ENCODE data around the gene TMEM61. TPM values are rescaled to one million over a fixed set of nuclear protein-coding genes. Genes with fewer than 3 reads are reported as not detected.

Gene TMEM61
- total RNA-seq, 1 experiment from 2014 or later = 0.74 TPM

DNA sequence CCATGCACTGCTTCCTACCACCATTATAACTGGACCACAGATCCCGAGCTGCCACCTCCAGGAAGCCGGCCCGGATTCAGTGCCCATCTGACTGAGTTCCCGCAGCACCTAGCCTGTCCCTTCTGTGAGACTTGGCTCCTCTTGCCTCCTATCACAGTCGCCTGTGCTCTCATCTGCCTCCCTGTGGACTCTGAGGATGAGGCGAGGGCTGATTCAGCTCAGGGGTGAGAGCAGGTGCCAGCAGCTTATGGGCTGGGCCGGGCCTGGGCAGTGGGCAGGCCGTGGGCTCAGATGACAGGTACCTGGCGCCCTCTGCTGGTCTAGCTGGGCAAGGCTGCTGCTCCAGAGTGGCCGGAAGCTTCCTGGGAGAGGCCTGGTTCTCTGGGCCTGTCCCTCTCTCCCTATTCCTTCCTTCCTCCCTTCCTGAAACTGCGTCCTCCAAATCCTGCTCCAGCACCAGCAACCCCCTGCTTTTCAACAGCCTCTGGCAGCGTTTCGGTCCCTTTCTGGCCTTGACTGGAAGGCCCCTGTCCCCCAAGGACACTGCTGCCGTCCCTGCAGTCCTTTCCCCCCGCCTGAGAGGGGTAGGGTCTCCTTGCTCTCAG lies 41.6 kb downstream of the TMEM61 start:
- Mint-ChIP-seq H3K9me3 (peaks cover 23% of the 10 kb centered on the region), H3K27ac (peak overlapping the region; percentile 82), H3K4me3 (no peak overlapping the region), H3K36me3 (peaks cover 22% of the 10 kb centered on the region), H3K27me3 (ENCODE audit: low read depth) (peaks cover 10% of the 10 kb centered on the region; the same call in 1 of the 2 replicates), H3K4me1 (peaks cover 44% of the 10 kb centered on the region)
- CTCF ChIA-PET = interaction anchor here (0.5 to 10.9 kb wide), 58 partner anchors 10 to 1580 kb away, joined by 3 to 632 read pairs (median 5); partner anchors contain the start of genes BSND, DHCR24, PCSK9 and TMEM61
- DNase-seq (ENCODE audit: low spot score) = peak; percentile 96
- ATAC-seq = peak; percentile 100
- POLR2A ChIA-PET = interaction anchor here (1.5 kb wide), 1 partner anchor 77 kb away, joined by 8 read pairs; no protein-coding TSS in a partner anchor
- TF ChIP-seq, protein P1, sequence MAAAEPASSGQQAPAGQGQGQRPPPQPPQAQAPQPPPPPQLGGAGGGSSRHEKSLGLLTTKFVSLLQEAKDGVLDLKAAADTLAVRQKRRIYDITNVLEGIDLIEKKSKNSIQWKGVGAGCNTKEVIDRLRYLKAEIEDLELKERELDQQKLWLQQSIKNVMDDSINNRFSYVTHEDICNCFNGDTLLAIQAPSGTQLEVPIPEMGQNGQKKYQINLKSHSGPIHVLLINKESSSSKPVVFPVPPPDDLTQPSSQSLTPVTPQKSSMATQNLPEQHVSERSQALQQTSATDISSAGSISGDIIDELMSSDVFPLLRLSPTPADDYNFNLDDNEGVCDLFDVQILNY (CRISPR knock-in tag; IDR thresholded peaks at IDR 0.05) = no peak
- TF ChIP-seq, protein P2, sequence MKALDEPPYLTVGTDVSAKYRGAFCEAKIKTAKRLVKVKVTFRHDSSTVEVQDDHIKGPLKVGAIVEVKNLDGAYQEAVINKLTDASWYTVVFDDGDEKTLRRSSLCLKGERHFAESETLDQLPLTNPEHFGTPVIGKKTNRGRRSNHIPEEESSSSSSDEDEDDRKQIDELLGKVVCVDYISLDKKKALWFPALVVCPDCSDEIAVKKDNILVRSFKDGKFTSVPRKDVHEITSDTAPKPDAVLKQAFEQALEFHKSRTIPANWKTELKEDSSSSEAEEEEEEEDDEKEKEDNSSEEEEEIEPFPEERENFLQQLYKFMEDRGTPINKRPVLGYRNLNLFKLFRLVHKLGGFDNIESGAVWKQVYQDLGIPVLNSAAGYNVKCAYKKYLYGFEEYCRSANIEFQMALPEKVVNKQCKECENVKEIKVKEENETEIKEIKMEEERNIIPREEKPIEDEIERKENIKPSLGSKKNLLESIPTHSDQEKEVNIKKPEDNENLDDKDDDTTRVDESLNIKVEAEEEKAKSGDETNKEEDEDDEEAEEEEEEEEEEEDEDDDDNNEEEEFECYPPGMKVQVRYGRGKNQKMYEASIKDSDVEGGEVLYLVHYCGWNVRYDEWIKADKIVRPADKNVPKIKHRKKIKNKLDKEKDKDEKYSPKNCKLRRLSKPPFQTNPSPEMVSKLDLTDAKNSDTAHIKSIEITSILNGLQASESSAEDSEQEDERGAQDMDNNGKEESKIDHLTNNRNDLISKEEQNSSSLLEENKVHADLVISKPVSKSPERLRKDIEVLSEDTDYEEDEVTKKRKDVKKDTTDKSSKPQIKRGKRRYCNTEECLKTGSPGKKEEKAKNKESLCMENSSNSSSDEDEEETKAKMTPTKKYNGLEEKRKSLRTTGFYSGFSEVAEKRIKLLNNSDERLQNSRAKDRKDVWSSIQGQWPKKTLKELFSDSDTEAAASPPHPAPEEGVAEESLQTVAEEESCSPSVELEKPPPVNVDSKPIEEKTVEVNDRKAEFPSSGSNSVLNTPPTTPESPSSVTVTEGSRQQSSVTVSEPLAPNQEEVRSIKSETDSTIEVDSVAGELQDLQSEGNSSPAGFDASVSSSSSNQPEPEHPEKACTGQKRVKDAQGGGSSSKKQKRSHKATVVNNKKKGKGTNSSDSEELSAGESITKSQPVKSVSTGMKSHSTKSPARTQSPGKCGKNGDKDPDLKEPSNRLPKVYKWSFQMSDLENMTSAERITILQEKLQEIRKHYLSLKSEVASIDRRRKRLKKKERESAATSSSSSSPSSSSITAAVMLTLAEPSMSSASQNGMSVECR (CRISPR knock-in tag; IDR thresholded peaks at IDR 0.05; ENCODE audit: borderline replicate concordance) = no peak
- TF ChIP-seq, protein P3, sequence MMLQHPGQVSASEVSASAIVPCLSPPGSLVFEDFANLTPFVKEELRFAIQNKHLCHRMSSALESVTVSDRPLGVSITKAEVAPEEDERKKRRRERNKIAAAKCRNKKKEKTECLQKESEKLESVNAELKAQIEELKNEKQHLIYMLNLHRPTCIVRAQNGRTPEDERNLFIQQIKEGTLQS (CRISPR knock-in tag; conservative IDR thresholded peaks at IDR 0.05) = no peak
- TF ChIP-seq ZNF121 (CRISPR knock-in tag; IDR thresholded peaks at IDR 0.05) (peak; percentile 83), MYBL2 (CRISPR knock-in tag; IDR thresholded peaks at IDR 0.05) (no peak), GRHL2 (CRISPR knock-in tag; IDR thresholded peaks at IDR 0.05; ENCODE audit: insufficient replicate concordance, severe bottlenecking) (no peak), CREM (CRISPR knock-in tag; IDR thresholded peaks at IDR 0.05) (no peak), GABPB1 (CRISPR knock-in tag; IDR thresholded peaks at IDR 0.05) (peak; percentile 57), SOX15 (CRISPR knock-in tag; IDR thresholded peaks at IDR 0.05) (no peak), ZNF232 (CRISPR knock-in tag; IDR thresholded peaks at IDR 0.05) (0 out of 2 replicates have a peak, but pooled peaks have one; percentile 55), PRRX2 (CRISPR knock-in tag; IDR thresholded peaks at IDR 0.05) (0 out of 2 replicates have a peak, but pooled peaks have one; percentile 12), CBFB (CRISPR knock-in tag; IDR thresholded peaks at IDR 0.05; ENCODE audit: low read depth) (no peak), ZNF317 (CRISPR knock-in tag; IDR thresholded peaks at IDR 0.05; ENCODE audit: borderline replicate concordance, low read depth) (no peak), KAT7 (CRISPR knock-in tag; IDR thresholded peaks at IDR 0.05; ENCODE audit: borderline replicate concordance) (0 out of 2 replicates have a peak, but pooled peaks have one; percentile 66)
- TF ChIP-seq, protein P4, sequence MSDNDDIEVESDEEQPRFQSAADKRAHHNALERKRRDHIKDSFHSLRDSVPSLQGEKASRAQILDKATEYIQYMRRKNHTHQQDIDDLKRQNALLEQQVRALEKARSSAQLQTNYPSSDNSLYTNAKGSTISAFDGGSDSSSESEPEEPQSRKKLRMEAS (CRISPR knock-in tag; IDR thresholded peaks at IDR 0.05) = peak; percentile 78
- TF ChIP-seq, protein P5, sequence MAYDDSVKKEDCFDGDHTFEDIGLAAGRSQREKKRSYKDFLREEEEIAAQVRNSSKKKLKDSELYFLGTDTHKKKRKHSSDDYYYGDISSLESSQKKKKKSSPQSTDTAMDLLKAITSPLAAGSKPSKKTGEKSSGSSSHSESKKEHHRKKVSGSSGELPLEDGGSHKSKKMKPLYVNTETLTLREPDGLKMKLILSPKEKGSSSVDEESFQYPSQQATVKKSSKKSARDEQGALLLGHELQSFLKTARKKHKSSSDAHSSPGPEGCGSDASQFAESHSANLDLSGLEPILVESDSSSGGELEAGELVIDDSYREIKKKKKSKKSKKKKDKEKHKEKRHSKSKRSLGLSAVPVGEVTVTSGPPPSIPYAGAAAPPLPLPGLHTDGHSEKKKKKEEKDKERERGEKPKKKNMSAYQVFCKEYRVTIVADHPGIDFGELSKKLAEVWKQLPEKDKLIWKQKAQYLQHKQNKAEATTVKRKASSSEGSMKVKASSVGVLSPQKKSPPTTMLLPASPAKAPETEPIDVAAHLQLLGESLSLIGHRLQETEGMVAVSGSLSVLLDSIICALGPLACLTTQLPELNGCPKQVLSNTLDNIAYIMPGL (CRISPR knock-in tag; IDR thresholded peaks at IDR 0.05) = peak; percentile 72
- TF ChIP-seq, protein P6, sequence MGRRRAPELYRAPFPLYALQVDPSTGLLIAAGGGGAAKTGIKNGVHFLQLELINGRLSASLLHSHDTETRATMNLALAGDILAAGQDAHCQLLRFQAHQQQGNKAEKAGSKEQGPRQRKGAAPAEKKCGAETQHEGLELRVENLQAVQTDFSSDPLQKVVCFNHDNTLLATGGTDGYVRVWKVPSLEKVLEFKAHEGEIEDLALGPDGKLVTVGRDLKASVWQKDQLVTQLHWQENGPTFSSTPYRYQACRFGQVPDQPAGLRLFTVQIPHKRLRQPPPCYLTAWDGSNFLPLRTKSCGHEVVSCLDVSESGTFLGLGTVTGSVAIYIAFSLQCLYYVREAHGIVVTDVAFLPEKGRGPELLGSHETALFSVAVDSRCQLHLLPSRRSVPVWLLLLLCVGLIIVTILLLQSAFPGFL (CRISPR knock-in tag; IDR thresholded peaks at IDR 0.05; ENCODE audit: borderline replicate concordance) = no peak
- TF ChIP-seq, protein P7, sequence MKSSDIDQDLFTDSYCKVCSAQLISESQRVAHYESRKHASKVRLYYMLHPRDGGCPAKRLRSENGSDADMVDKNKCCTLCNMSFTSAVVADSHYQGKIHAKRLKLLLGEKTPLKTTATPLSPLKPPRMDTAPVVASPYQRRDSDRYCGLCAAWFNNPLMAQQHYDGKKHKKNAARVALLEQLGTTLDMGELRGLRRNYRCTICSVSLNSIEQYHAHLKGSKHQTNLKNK (CRISPR knock-in tag; IDR thresholded peaks at IDR 0.05) = no peak
- TF ChIP-seq, protein P8, sequence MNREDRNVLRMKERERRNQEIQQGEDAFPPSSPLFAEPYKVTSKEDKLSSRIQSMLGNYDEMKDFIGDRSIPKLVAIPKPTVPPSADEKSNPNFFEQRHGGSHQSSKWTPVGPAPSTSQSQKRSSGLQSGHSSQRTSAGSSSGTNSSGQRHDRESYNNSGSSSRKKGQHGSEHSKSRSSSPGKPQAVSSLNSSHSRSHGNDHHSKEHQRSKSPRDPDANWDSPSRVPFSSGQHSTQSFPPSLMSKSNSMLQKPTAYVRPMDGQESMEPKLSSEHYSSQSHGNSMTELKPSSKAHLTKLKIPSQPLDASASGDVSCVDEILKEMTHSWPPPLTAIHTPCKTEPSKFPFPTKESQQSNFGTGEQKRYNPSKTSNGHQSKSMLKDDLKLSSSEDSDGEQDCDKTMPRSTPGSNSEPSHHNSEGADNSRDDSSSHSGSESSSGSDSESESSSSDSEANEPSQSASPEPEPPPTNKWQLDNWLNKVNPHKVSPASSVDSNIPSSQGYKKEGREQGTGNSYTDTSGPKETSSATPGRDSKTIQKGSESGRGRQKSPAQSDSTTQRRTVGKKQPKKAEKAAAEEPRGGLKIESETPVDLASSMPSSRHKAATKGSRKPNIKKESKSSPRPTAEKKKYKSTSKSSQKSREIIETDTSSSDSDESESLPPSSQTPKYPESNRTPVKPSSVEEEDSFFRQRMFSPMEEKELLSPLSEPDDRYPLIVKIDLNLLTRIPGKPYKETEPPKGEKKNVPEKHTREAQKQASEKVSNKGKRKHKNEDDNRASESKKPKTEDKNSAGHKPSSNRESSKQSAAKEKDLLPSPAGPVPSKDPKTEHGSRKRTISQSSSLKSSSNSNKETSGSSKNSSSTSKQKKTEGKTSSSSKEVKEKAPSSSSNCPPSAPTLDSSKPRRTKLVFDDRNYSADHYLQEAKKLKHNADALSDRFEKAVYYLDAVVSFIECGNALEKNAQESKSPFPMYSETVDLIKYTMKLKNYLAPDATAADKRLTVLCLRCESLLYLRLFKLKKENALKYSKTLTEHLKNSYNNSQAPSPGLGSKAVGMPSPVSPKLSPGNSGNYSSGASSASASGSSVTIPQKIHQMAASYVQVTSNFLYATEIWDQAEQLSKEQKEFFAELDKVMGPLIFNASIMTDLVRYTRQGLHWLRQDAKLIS (CRISPR knock-in tag; IDR thresholded peaks at IDR 0.05; ENCODE audit: borderline replicate concordance) = no peak
- TF ChIP-seq, protein P9, sequence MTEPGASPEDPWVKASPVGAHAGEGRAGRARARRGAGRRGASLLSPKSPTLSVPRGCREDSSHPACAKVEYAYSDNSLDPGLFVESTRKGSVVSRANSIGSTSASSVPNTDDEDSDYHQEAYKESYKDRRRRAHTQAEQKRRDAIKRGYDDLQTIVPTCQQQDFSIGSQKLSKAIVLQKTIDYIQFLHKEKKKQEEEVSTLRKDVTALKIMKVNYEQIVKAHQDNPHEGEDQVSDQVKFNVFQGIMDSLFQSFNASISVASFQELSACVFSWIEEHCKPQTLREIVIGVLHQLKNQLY (CRISPR knock-in tag; IDR thresholded peaks at IDR 0.05) = no peak
